ENCODE results near the gene PECR. TPM values are rescaled to one million over a fixed set of nuclear protein-coding genes. Genes with fewer than 3 reads are reported as not detected.

PECR gene
- total RNA-seq, 4 donors from 2014 or later: 1.2 to 25.4 (median 14.9) TPM

GRCh38 chr2:216066230-216066629 lies 15.4 kb downstream of the PECR start:
- Histone ChIP-seq H3K4me3 (no peak overlapping the region), H3K9me3 (no peaks in the 10 kb centered on the region), H3K4me1 (no peaks in the 10 kb centered on the region), H3K27me3 (no peaks in the 10 kb centered on the region), H3K36me3 (no peaks in the 10 kb centered on the region), H3K27ac (no peak overlapping the region)
- intact Hi-C loops (cut with DNase I; ENCODE audit: low total_unique reads): no loop called here
- TF ChIP-seq CTCF (IDR thresholded peaks at IDR 0.05): no peak
- TF ChIP-seq POLR2A (IDR thresholded peaks at IDR 0.05): no peak
- DNase-seq: no peak

- H3K27ac ChIP-seq: no peak overlapping the region
- no peaks in the 10 kb centered on the region for H3K9me3 ChIP-seq
- intact Hi-C loops (cut with DNase I; ENCODE audit: low total_unique reads): no loop called here
- no peak for DNase-seq
- H3K36me3 ChIP-seq: no peaks in the 10 kb centered on the region
- no peaks in the 10 kb centered on the region for H3K4me1 ChIP-seq
- H3K27me3 ChIP-seq: no peaks in the 10 kb centered on the region
- no peak overlapping the region for H3K4me3 ChIP-seq
- TF ChIP-seq POLR2A (IDR thresholded peaks at IDR 0.05) (no peak), CTCF (IDR thresholded peaks at IDR 0.05) (no peak)
These were observed 16.9 kb downstream of the PECR start for GRCh38 chr2:216064665-216065064.

- Histone ChIP-seq H3K4me1 (no peaks in the 10 kb centered on the region), H3K27me3 (no peaks in the 10 kb centered on the region), H3K9me3 (no peaks in the 10 kb centered on the region), H3K27ac (no peak overlapping the region), H3K36me3 (no peaks in the 10 kb centered on the region), H3K4me3 (no peak overlapping the region)
- no peak for DNase-seq
- TF ChIP-seq CTCF (IDR thresholded peaks at IDR 0.05) (no peak), POLR2A (IDR thresholded peaks at IDR 0.05) (no peak)
- intact Hi-C loops (cut with DNase I; ENCODE audit: low total_unique reads): no loop called here
These were observed 17.5 kb downstream of the PECR start for GRCh38 chr2:216064014-216064630.

- no peaks in the 10 kb centered on the region for H3K9me3 ChIP-seq
- H3K36me3 ChIP-seq: no peaks in the 10 kb centered on the region
- no peaks in the 10 kb centered on the region for H3K27me3 ChIP-seq
- no peak for TF ChIP-seq CTCF (IDR thresholded peaks at IDR 0.05)
- TF ChIP-seq POLR2A (IDR thresholded peaks at IDR 0.05): no peak
- no peak overlapping the region for H3K27ac ChIP-seq
- no peak overlapping the region for H3K4me3 ChIP-seq
- no peak for DNase-seq
- intact Hi-C loops (cut with DNase I; ENCODE audit: low total_unique reads): no loop called here
- no peaks in the 10 kb centered on the region for H3K4me1 ChIP-seq
These were observed 22.3 kb downstream of the PECR start for GRCh38 chr2:216059233-216059834.

- H3K4me3 ChIP-seq: no peak overlapping the region
- no peaks in the 10 kb centered on the region for H3K4me1 ChIP-seq
- H3K9me3 ChIP-seq: no peaks in the 10 kb centered on the region
- DNase-seq: no peak
- TF ChIP-seq POLR2A (IDR thresholded peaks at IDR 0.05): no peak
- TF ChIP-seq CTCF (IDR thresholded peaks at IDR 0.05): no peak
- no peaks in the 10 kb centered on the region for H3K27me3 ChIP-seq
- H3K36me3 ChIP-seq: no peaks in the 10 kb centered on the region
- intact Hi-C loops (cut with DNase I; ENCODE audit: low total_unique reads): no loop called here
- no peak overlapping the region for H3K27ac ChIP-seq
These were observed 23.9 kb downstream of the PECR start for GRCh38 chr2:216057688-216058193.

Measured in uterus (tissue), 4 donors.